Measurements from ENCODE around the gene CDH4.

The CDH4 gene

DNA sequence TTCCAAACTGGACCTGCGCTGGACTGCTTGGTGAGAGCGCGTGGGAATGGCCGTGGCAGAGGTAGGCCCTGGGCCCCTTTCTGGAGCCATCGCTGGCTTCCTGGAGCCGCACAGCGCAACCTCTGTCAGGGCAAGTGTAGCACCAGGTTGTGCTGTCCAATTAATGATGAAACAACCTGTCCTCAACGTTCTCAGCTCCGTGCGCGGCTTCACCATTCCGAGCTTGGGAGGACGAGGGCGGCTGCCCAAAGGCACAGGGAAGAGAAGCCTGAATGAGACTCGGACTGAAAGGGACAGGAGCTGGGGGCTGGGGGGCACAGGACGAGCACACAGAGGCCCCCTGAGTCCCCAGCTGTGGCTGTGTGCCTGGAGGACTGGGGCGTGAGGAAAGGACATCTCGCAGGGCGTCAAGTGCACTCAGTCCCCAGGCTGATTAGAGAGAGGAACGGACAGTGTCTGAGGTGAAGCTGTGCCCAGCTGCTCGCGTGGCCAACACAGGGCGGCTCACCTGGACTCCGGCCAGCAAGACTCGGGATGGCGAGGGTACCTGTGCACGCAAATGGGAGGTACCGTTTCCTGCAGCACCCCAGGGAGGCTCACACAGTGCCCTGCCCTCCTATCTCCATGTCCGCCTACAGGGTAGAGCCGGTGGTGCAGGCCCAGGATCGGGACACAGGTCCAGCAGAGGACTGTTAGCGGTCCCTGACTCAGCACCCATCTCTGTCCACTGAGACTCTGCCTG lies 410.3 kb downstream of the CDH4 start:
- no peaks in the 10 kb centered on the region for H3K4me1 ChIP-seq (ENCODE audit: control insufficient read depth in 1 of 2, insufficient read depth in 2 of 2, low read length in 2 of 2)
- no peaks in the 10 kb centered on the region for H3K79me1 ChIP-seq (ENCODE audit: low read length)
- no peak for DNase-seq
- H3K4ac ChIP-seq (ENCODE audit: low read depth, low read length), result no peak overlapping the region
- no peak overlapping the region for H2BK5ac ChIP-seq (ENCODE audit: low read depth, low read length, poor library complexity)
- WGBS (ENCODE audit: extremely low coverage, insufficient coverage, insufficient read length), result no CpG with 5 or more reads among the region's 32 CpGs
- no peak overlapping the region for H3K27ac ChIP-seq (ENCODE audit: low read depth, low read length)
- no peaks in the 10 kb centered on the region for H3K27me3 ChIP-seq (ENCODE audit: insufficient read depth, low read length)
- H4K8ac ChIP-seq (ENCODE audit: low read depth, low read length), result no peak overlapping the region
- no peak overlapping the region for H2AFZ ChIP-seq (ENCODE audit: insufficient read depth, low read length, poor library complexity)
- no peak overlapping the region for H3K23ac ChIP-seq (ENCODE audit: low read length)
- H3K79me2 ChIP-seq (ENCODE audit: control insufficient read depth, insufficient read depth, low read length, poor library complexity), result no peaks in the 10 kb centered on the region
- no peak overlapping the region for H3K14ac ChIP-seq (ENCODE audit: low read length)
- no peak overlapping the region for H3K4me3 ChIP-seq (ENCODE audit: low read depth, low read length)
- H2AK5ac ChIP-seq (ENCODE audit: low read length), result no peak overlapping the region
- no peak overlapping the region for H2BK120ac ChIP-seq (ENCODE audit: insufficient read depth, low read length, poor library complexity)
- H3K18ac ChIP-seq (ENCODE audit: low read length), result no peak overlapping the region
- H4K12ac ChIP-seq (ENCODE audit: low read depth, low read length), result no peak overlapping the region
- no peak overlapping the region for H3K4me2 ChIP-seq (ENCODE audit: low read length)
- no peak overlapping the region for H3K9ac ChIP-seq (ENCODE audit: low read length)
- no peaks in the 10 kb centered on the region for H3K9me3 ChIP-seq (ENCODE audit: insufficient read depth, low read depth, low read length)
- H4K91ac ChIP-seq (ENCODE audit: low read depth, low read length), result no peak overlapping the region
- H2BK12ac ChIP-seq (ENCODE audit: low read length), result no peak overlapping the region
- no peaks in the 10 kb centered on the region for H3K36me3 ChIP-seq (ENCODE audit: control insufficient read depth in 1 of 2, insufficient read depth in 2 of 2, low read length in 2 of 2)

DNA sequence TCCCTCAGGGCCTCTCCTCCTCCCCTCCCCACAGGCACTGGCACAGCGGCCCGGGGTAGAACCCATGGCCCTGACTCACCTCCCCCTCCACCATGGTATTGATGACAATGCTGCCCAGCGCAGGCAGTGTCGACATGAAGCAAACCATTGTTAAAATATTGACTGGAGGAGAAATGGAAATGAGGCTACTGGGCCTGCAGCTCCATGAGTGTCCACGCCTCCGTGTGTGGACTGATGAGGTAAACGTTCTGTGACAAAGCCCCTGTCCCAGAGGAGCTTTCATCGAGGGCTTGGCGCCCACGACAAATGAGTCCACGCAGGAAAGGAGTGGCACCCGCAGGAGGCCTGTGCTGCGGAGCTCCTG lies 410.9 kb downstream of the CDH4 start:
- Histone ChIP-seq H4K91ac (ENCODE audit: low read depth, low read length) (no peak overlapping the region), H3K27me3 (ENCODE audit: insufficient read depth, low read length) (no peaks in the 10 kb centered on the region), H3K4me3 (ENCODE audit: low read depth, low read length) (no peak overlapping the region), H2AFZ (ENCODE audit: insufficient read depth, low read length, poor library complexity) (no peak overlapping the region), H3K4ac (ENCODE audit: low read depth, low read length) (no peak overlapping the region), H3K36me3 (ENCODE audit: control insufficient read depth in 1 of 2, insufficient read depth in 2 of 2, low read length in 2 of 2) (no peaks in the 10 kb centered on the region), H2BK5ac (ENCODE audit: low read depth, low read length, poor library complexity) (no peak overlapping the region), H3K4me1 (ENCODE audit: control insufficient read depth in 1 of 2, insufficient read depth in 2 of 2, low read length in 2 of 2) (no peaks in the 10 kb centered on the region), H3K4me2 (ENCODE audit: low read length) (no peak overlapping the region), H2BK12ac (ENCODE audit: low read length) (no peak overlapping the region), H3K9ac (ENCODE audit: low read length) (no peak overlapping the region), H2BK120ac (ENCODE audit: insufficient read depth, low read length, poor library complexity) (no peak overlapping the region), H3K79me1 (ENCODE audit: low read length) (no peaks in the 10 kb centered on the region), H3K18ac (ENCODE audit: low read length) (no peak overlapping the region), H4K8ac (ENCODE audit: low read depth, low read length) (no peak overlapping the region), H3K79me2 (ENCODE audit: control insufficient read depth, insufficient read depth, low read length, poor library complexity) (no peaks in the 10 kb centered on the region), H4K12ac (ENCODE audit: low read depth, low read length) (no peak overlapping the region), H3K14ac (ENCODE audit: low read length) (no peak overlapping the region), H3K27ac (ENCODE audit: low read depth, low read length) (no peak overlapping the region), H2AK5ac (ENCODE audit: low read length) (no peak overlapping the region), H3K9me3 (ENCODE audit: insufficient read depth, low read depth, low read length) (no peaks in the 10 kb centered on the region), H3K23ac (ENCODE audit: low read length) (no peak overlapping the region)
- DNase-seq, result no peak
- no CpG with 5 or more reads among the region's 13 CpGs for WGBS (ENCODE audit: extremely low coverage, insufficient coverage, insufficient read length)

DNA sequence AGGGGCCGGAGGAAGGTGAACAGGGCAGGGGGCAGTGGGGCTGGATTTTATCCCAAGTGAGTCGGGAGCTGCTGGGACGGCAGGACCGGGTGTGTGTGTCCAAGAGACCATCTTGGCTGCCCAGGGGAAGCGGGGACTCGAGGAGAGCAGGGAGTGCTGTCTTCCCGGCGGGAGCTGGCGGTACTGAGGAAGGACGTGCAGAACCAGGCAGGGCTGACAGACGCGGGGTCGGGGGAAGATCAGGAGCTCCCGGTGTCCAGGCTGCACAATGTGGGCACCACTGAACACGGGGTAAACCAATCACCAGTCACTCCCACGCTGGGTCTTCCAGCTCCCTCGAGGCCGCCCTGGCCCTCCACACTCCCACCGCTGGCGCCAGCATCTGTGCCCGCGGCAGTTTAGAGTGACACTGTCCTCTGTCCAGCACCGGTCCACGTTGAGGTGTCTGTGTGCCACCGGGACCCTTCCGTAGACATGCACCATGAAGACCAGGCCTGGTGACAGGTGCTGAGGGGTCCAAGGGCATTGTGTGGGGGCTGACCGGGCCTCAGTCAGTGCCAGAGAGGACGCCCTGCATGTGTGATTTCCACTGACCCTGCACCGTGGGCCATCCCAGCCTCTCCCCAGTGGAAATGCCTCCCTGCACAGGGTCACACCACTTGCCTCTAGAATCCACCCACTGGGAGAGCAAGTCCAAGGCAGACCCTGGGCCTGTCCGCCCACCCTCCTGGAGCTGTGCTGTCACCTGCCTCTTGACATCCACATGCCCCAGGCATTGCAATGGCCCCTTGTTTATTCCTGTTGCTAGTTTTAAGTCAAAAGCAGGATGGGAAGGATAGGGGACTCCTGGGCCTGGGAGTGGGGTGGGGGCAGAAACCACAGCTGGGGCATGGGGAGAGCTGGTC lies 411.7 kb downstream of the CDH4 start:
- Histone ChIP-seq H3K18ac (ENCODE audit: low read length) (no peak overlapping the region), H3K27me3 (ENCODE audit: insufficient read depth, low read length) (no peaks in the 10 kb centered on the region), H3K9ac (ENCODE audit: low read length) (no peak overlapping the region), H2AK5ac (ENCODE audit: low read length) (no peak overlapping the region), H3K4me2 (ENCODE audit: low read length) (no peak overlapping the region), H2AFZ (ENCODE audit: insufficient read depth, low read length, poor library complexity) (no peak overlapping the region), H3K27ac (ENCODE audit: low read depth, low read length) (no peak overlapping the region), H3K4me3 (ENCODE audit: low read depth, low read length) (no peak overlapping the region), H3K4ac (ENCODE audit: low read depth, low read length) (no peak overlapping the region), H2BK5ac (ENCODE audit: low read depth, low read length, poor library complexity) (no peak overlapping the region), H3K79me2 (ENCODE audit: control insufficient read depth, insufficient read depth, low read length, poor library complexity) (no peaks in the 10 kb centered on the region), H4K12ac (ENCODE audit: low read depth, low read length) (no peak overlapping the region), H2BK12ac (ENCODE audit: low read length) (no peak overlapping the region), H3K14ac (ENCODE audit: low read length) (no peak overlapping the region), H3K79me1 (ENCODE audit: low read length) (no peaks in the 10 kb centered on the region), H3K36me3 (ENCODE audit: control insufficient read depth in 1 of 2, insufficient read depth in 2 of 2, low read length in 2 of 2) (no peaks in the 10 kb centered on the region), H2BK120ac (ENCODE audit: insufficient read depth, low read length, poor library complexity) (no peak overlapping the region), H3K4me1 (ENCODE audit: control insufficient read depth in 1 of 2, insufficient read depth in 2 of 2, low read length in 2 of 2) (no peaks in the 10 kb centered on the region), H4K8ac (ENCODE audit: low read depth, low read length) (no peak overlapping the region), H3K23ac (ENCODE audit: low read length) (no peak overlapping the region), H3K9me3 (ENCODE audit: insufficient read depth, low read depth, low read length) (no peaks in the 10 kb centered on the region), H4K91ac (ENCODE audit: low read depth, low read length) (no peak overlapping the region)
- DNase-seq, result no peak
- WGBS (ENCODE audit: extremely low coverage, insufficient coverage, insufficient read length), result no CpG with 5 or more reads among the region's 30 CpGs

DNA sequence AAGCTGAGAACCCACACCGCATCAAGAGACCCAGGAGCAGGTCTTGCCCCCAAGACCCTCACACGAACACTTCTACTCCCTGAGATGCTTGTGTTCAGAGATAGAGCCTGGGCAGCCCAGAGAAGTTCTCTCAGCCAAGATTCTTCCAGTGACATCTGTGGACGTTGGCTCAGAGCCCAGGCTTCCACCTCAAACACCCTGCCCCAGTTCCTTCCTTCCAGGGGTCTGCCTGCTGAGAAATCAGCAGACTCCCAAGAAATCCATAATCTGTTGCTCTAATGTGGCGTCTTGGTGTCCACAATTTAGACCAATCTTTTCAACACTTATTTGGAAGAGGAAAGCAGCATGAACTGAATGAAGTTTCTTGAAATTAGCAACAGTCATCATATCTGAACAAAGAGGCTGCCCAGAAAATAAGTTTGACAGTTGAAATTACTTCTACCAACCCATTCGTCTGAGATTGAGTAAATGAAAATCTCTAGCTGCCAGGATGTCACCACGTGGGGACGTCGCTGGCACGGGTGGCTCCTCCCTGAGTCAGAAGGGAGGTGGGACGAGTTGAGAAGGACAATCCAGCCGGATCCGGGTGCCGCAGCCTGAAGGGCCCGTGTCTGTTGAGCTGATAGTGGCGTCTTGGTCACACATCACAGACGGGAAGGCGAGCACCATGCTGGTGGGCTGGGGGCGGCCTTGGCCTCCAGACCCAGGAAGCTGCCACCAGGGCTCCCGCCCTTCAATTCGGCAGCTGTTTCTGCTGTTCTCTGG lies 412.7 kb downstream of the CDH4 start:
- WGBS (ENCODE audit: extremely low coverage, insufficient coverage, insufficient read length), result no CpG with 5 or more reads among the region's 20 CpGs
- no peak overlapping the region for H3K23ac ChIP-seq (ENCODE audit: low read length)

More for the DNA sequence above, 412.7 kb downstream of the CDH4 start:
- no peak overlapping the region for H2BK12ac ChIP-seq (ENCODE audit: low read length)
- H4K12ac ChIP-seq (ENCODE audit: low read depth, low read length), result no peak overlapping the region
- no peak overlapping the region for H3K27ac ChIP-seq (ENCODE audit: low read depth, low read length)
- no peak overlapping the region for H3K4ac ChIP-seq (ENCODE audit: low read depth, low read length)
- DNase-seq, result no peak
- no peak overlapping the region for H3K18ac ChIP-seq (ENCODE audit: low read length)
- no peak overlapping the region for H3K9ac ChIP-seq (ENCODE audit: low read length)
- no peak overlapping the region for H2BK5ac ChIP-seq (ENCODE audit: low read depth, low read length, poor library complexity)
- no peaks in the 10 kb centered on the region for H3K79me1 ChIP-seq (ENCODE audit: low read length)
- no peak overlapping the region for H4K8ac ChIP-seq (ENCODE audit: low read depth, low read length)
- no peaks in the 10 kb centered on the region for H3K27me3 ChIP-seq (ENCODE audit: insufficient read depth, low read length)
- H2AFZ ChIP-seq (ENCODE audit: insufficient read depth, low read length, poor library complexity), result no peak overlapping the region
- no peak overlapping the region for H2AK5ac ChIP-seq (ENCODE audit: low read length)
- H3K36me3 ChIP-seq (ENCODE audit: control insufficient read depth in 1 of 2, insufficient read depth in 2 of 2, low read length in 2 of 2), result no peaks in the 10 kb centered on the region
- no peaks in the 10 kb centered on the region for H3K4me1 ChIP-seq (ENCODE audit: control insufficient read depth in 1 of 2, insufficient read depth in 2 of 2, low read length in 2 of 2)
- no peak overlapping the region for H4K91ac ChIP-seq (ENCODE audit: low read depth, low read length)
- no peaks in the 10 kb centered on the region for H3K79me2 ChIP-seq (ENCODE audit: control insufficient read depth, insufficient read depth, low read length, poor library complexity)
- no peak overlapping the region for H3K4me3 ChIP-seq (ENCODE audit: low read depth, low read length)
- no peak overlapping the region for H3K14ac ChIP-seq (ENCODE audit: low read length)
- H3K4me2 ChIP-seq (ENCODE audit: low read length), result no peak overlapping the region
- no peaks in the 10 kb centered on the region for H3K9me3 ChIP-seq (ENCODE audit: insufficient read depth, low read depth, low read length)
- no peak overlapping the region for H2BK120ac ChIP-seq (ENCODE audit: insufficient read depth, low read length, poor library complexity)
